OCI-LY7 (cell line): ENCODE data around the gene MTUS2. TPM values are rescaled to one million over a fixed set of nuclear protein-coding genes. Genes with fewer than 3 reads are reported as not detected.

Experiments
- BruUV-seq: library from RNA; stranded (reverse); fragments of 400-500 nt; replicated peaks from 2 replicates; lab custom pipeline; 2021; lab: Mats Ljungman, UMichigan
- CTCF ChIA-PET: fragments of 300-600 bp; sonication (Branson Sonifier 250); formaldehyde crosslinking; loops from one replicate; lab custom pipeline; 2022; ENCODE audit warnings: antibody characterized with exemption; ENCODE audit not compliant: unreplicated experiment; lab: Charles Lee
- POLR2A ChIA-PET: fragments of 300-600 bp; sonication (Branson Sonifier 250); formaldehyde crosslinking; loops from one replicate; lab custom pipeline; 2022; ENCODE audit warnings: antibody characterized with exemption; lab: Charles Lee
- DNase-seq: peaks from one replicate; pipeline ENCODE4 v3.0.0-alpha.2; 2015; ENCODE audit warnings: low spot score
- H2AFZ ChIP-seq: fragments of 200-600 bp; sonication (generic), shearing (Covaris generic); 2 replicates; pipeline ENCODE4 v1.6.1; 2014; ENCODE audit warnings: mild to moderate bottlenecking, antibody characterized with exemption, low read length, moderate library complexity
- H3K27ac ChIP-seq: fragments of 200-600 bp; sonication (generic); 2 replicates; pipeline ENCODE4 v1.5.1; 2014; ENCODE audit warnings: mixed run types, low read depth, mild to moderate bottlenecking, moderate library complexity, low read length, inconsistent platforms; ENCODE audit not compliant: poor library complexity, severe bottlenecking
- H3K36me3 ChIP-seq: fragments of 200-600 bp; sonication (generic); 2 replicates; pipeline ENCODE4 v1.6.1; 2014; ENCODE audit warnings: mild to moderate bottlenecking, antibody characterized with exemption, low read length, moderate library complexity, mixed read lengths; ENCODE audit not compliant: insufficient read depth
- H3K4me1 ChIP-seq: fragments of 200-600 bp; sonication (generic); 2 replicates; pipeline ENCODE4 v1.5.1; 2014; ENCODE audit warnings: mild to moderate bottlenecking, low read length; ENCODE audit not compliant: insufficient read depth, poor library complexity, severe bottlenecking
- H3K4me2 ChIP-seq: fragments of 200-600 bp; sonication (generic); 2 replicates; pipeline ENCODE4 v1.6.1; 2014; ENCODE audit warnings: mild to moderate bottlenecking, low read length
- H3K4me3 ChIP-seq: fragments of 200-600 bp; sonication (generic); 2 replicates; pipeline ENCODE4 v1.5.1; 2014; ENCODE audit warnings: mild to moderate bottlenecking, low read depth, low read length; ENCODE audit not compliant: poor library complexity, severe bottlenecking
- H3K79me2 ChIP-seq: fragments of 200-600 bp; sonication (generic); 2 replicates; pipeline ENCODE4 v1.6.1; 2016; ENCODE audit warnings: low read depth, mild to moderate bottlenecking, low read length, moderate library complexity, mixed read lengths; ENCODE audit not compliant: insufficient read depth
- H3K9me2 ChIP-seq: fragments of 200-600 bp; sonication (generic); 2 replicates; pipeline ENCODE4 v1.6.1; 2016; ENCODE audit warnings: mild to moderate bottlenecking, low read length, mixed read lengths; ENCODE audit not compliant: insufficient read depth
- H3K9me3 ChIP-seq: fragments of 200-600 bp; sonication (generic); 2 replicates; pipeline ENCODE4 v1.6.1; 2014; ENCODE audit warnings: mild to moderate bottlenecking, mixed run types, low read length, mixed read lengths
- H4K20me1 ChIP-seq: fragments of 200-600 bp; sonication (generic); 2 replicates; pipeline ENCODE4 v1.6.1; 2014; ENCODE audit warnings: mild to moderate bottlenecking, antibody characterized with exemption, low read length, moderate library complexity, mixed read lengths; ENCODE audit not compliant: insufficient read depth
- EZH2phosphoT487 ChIP-seq: fragments of 200-600 bp; sonication (generic); IDR thresholded peaks from 2 replicates; pipeline ENCODE4 v1.6.1; 2018; ENCODE audit warnings: low read depth, borderline replicate concordance, mild to moderate bottlenecking, mixed run types, antibody characterized with exemption, low read length, moderate library complexity, mixed read lengths
- intact Hi-C: fragments of 100-400 bp; cut with micrococcal nuclease; formaldehyde crosslinking; loops from one replicate; pipeline ENCODE4 v1.10.0; 2022; ENCODE audit not compliant: unreplicated experiment
- total RNA-seq, 2 experiments: library from RNA; depleted of rRNA in 1 of 2; stranded (reverse); fragments of >200 nt in 1 of 2; shearing (Covaris generic) in 1 of 2; gene quantifications; 2 replicates each; pipeline ENCODE4 v1.2.3, GENCODE V29; 2014 to 2022
- TF ChIP-seq, protein P1 (sequence below): fragments of 200-600 bp; sonication (generic); conservative IDR thresholded peaks from 2 replicates; pipeline ENCODE4 v1.5.1; 2014; ENCODE audit warnings: mild to moderate bottlenecking, antibody characterized with exemption, low read length, moderate library complexity, mixed read lengths

MTUS2 gene
- total RNA-seq, 2 experiments from 2014 or later: 0.16 to 9.8 TPM

DNA sequence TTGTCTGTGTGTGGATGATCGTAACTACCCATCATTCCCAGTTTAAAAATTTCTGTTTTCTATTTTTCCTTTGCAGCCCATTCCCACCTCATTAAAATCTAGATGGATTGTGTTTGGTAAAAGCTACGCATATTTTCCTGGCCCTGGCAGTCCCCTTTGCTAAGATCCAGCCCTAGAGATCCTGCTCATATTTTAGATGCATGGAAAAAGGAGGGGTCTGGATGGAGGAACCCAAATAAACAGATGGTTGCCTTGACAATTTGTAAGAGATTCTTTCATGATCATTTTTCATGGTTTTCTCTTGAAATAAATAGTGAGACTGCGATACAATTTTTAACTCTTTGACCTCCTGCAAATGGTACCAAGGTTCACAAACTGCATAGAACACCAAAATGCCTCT, 601.0 kb downstream of the MTUS2 start:
- Histone ChIP-seq H3K27ac (no peak overlapping the region), H3K4me2 (no peak overlapping the region), H3K79me2 (no peaks in the 10 kb centered on the region), H3K4me1 (no peaks in the 10 kb centered on the region), H4K20me1 (no peaks in the 10 kb centered on the region), H3K9me2 (no peaks in the 10 kb centered on the region), H3K4me3 (no peak overlapping the region), H2AFZ (no peak overlapping the region), H3K9me3 (no peaks in the 10 kb centered on the region), H3K36me3 (no peaks in the 10 kb centered on the region)
- TF ChIP-seq, protein P1, sequence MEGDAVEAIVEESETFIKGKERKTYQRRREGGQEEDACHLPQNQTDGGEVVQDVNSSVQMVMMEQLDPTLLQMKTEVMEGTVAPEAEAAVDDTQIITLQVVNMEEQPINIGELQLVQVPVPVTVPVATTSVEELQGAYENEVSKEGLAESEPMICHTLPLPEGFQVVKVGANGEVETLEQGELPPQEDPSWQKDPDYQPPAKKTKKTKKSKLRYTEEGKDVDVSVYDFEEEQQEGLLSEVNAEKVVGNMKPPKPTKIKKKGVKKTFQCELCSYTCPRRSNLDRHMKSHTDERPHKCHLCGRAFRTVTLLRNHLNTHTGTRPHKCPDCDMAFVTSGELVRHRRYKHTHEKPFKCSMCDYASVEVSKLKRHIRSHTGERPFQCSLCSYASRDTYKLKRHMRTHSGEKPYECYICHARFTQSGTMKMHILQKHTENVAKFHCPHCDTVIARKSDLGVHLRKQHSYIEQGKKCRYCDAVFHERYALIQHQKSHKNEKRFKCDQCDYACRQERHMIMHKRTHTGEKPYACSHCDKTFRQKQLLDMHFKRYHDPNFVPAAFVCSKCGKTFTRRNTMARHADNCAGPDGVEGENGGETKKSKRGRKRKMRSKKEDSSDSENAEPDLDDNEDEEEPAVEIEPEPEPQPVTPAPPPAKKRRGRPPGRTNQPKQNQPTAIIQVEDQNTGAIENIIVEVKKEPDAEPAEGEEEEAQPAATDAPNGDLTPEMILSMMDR: no peak
- TF ChIP-seq EZH2phosphoT487: no peak
- POLR2A ChIA-PET: interaction anchor here (1.5 to 3.6 kb wide), 3 partner anchors 12 to 30 kb away, joined by 5 to 19 read pairs (median 5); no protein-coding TSS in a partner anchor
- CTCF ChIA-PET: no interaction called here
- DNase-seq: no peak
- BruUV-seq: no TSS peak
- intact Hi-C loops: no loop called here

DNA sequence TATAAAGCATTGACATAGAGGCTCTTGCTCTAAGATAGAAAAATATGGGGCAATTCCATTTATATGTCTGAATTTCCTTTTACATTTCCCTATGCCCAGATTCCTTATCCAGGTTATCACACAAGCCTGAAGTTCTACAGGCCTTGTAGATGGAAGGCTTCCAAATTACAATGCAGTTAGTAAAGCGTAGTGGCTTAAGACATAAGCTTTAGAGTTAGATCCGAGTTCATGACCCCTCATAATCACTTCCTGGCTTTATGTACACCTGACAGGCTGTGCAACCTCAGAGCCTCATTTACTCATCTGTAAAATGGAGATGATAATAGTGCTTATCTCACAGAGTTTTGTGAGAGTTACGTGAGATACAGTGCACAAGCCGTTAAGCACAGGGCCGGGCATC, 601.9 kb downstream of the MTUS2 start:
- ChIA-PET POLR2A (interaction anchor here (1.5 kb wide), 1 partner anchor 12 kb away, joined by 5 read pairs; no protein-coding TSS in a partner anchor), CTCF (no interaction called here)
- H3K4me1 ChIP-seq: no peaks in the 10 kb centered on the region
- TF ChIP-seq, protein P1: no peak
- H3K9me2 ChIP-seq: no peaks in the 10 kb centered on the region
- H3K36me3 ChIP-seq: no peaks in the 10 kb centered on the region
- no peak overlapping the region for H3K27ac ChIP-seq
- no peak for DNase-seq
- H3K79me2 ChIP-seq: no peaks in the 10 kb centered on the region
- H3K9me3 ChIP-seq: no peaks in the 10 kb centered on the region
- BruUV-seq: no TSS peak
- no peak overlapping the region for H3K4me2 ChIP-seq
- H2AFZ ChIP-seq: no peak overlapping the region
- H4K20me1 ChIP-seq: no peaks in the 10 kb centered on the region
- H3K4me3 ChIP-seq: no peak overlapping the region
- intact Hi-C loops: no loop called here

DNA sequence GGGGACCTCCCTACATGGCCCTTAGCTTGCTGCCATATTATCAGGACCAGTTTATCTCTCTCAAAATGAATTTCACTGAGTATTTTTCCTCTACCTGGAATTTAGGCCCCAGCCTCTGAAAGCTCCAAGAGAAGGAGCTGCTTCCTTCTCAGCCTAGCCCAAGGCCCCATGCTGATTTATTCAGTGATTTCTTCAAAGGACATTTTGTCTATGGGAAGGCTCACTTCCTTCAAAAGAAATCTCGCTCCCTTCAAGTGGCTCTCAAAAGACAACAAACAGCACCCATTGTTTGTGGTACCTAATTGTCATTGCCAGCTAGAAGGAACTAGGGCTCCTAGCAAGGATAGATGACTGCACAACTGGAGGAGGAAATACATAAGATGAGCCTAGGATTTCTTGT, 602.9 kb downstream of the MTUS2 start:
- no TSS peak for BruUV-seq
- no peaks in the 10 kb centered on the region for H3K36me3 ChIP-seq
- no peak overlapping the region; the same call in 1 of the 2 replicates for H2AFZ ChIP-seq
- no peaks in the 10 kb centered on the region for H3K4me1 ChIP-seq
- no peak overlapping the region for H3K27ac ChIP-seq
- TF ChIP-seq EZH2phosphoT487: no peak
- TF ChIP-seq, protein P1: no peak
- H3K9me2 ChIP-seq: no peaks in the 10 kb centered on the region
- no peaks in the 10 kb centered on the region for H4K20me1 ChIP-seq
- intact Hi-C loops: no loop called here
- no peak overlapping the region for H3K4me2 ChIP-seq
- ChIA-PET CTCF (no interaction called here), POLR2A (no interaction called here)
- no peak for DNase-seq
- no peaks in the 10 kb centered on the region for H3K9me3 ChIP-seq
- no peaks in the 10 kb centered on the region for H3K79me2 ChIP-seq
- H3K4me3 ChIP-seq: no peak overlapping the region
